Stimulated activated CD8-positive, alpha-beta memory T cell treated with anti-CD3 and anti-CD28 coated beads, Interleukin-7, amount 100 ng/mL, for 48 hours (primary cell): Measurements from ENCODE around the gene ACSBG1.
"Not testable (repeated sequence)": the region's sequence is repeated elsewhere in the genome, so short reads cannot be mapped to it uniquely, and the experiment has no call there.

Source experiments
- DNase-seq, 2 donors: peaks; one replicate each; pipeline ENCODE4 v3.0.0-alpha.2; 2020; ENCODE audit warnings: low read depth in 1 of 2; ENCODE audit errors: extremely low read depth in 1 of 2

ACSBG1 gene

DNA sequence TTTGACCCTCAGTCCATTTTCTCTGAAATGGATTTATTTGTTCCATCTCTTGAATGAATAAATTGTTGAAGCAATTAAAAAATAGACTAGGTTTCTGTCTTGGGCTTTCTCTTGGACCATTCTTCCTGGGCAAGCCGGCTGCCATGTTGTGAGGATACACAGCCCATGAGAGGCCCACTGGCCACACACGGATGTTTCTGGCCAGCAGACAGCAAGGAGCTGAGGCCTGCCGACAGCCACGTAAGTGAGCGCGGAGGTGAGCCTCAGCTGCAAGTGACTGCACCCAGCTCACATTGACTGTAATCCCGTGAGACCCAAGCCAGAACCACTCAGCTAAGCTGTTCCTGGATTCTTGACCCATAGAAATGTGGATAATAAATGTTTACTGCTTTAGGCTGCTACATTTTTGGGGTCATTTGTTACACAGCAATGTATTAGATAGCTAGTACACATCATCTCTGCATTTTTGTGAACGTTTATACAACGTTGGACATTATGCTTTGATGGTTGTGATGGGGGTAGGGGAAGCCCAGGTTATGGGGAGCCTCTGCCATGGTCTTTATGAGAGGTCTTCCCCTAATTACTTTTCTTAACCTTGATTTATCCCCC, 62.4 kb downstream of the ACSBG1 start:
- DNase-seq, result no peak

DNA sequence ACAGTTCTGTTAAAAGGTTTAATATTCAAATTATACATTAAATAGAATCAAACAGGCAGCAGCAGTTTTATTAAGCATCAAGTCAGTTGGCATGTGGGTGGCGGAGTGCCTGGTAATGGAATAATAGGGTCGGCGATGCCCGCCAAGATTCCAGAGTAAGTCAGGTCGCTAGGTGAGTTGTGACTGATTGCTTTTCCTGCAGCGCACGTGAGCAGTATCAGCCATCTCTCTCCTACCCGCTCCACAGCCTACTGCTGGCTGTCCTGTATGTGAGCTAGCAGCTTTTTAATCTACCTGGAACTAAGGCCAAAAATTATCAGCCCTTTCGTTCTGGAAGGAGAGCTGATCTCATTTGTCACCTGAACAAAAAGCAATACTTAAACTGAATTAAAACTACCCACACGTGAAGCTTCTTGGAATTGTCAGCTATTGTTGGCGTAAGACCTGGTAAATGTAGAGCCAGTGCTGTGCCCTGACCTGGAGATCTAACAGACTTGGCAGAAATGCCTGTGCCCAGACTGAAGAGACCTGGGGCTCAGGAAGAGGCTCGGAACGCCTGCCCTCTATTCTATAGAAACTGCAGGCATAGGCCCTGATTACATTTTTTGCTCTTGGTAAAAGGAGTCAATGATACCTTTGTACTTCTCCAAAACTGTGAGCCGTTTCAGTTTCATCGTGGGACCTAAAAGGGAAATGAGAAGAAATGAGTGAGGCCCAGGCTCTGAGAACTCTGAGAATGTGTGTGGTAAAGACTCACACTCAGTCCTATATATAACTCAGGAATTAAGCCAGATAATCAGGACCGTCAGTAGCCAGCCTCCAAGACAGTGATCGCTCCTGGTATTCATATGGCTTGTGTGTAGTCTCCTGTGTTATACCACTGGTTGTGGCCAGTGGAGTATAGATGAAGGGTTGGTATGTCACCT, 63.3 kb downstream of the ACSBG1 start:
- DNase-seq, result no peak

GRCh38 chr15:78168608-78169007, 65.8 kb downstream of the ACSBG1 start:
- DNase-seq, result no peak

GRCh38 chr15:78167227-78167888, 67.0 kb downstream of the ACSBG1 start:
- no peak for DNase-seq

DNA sequence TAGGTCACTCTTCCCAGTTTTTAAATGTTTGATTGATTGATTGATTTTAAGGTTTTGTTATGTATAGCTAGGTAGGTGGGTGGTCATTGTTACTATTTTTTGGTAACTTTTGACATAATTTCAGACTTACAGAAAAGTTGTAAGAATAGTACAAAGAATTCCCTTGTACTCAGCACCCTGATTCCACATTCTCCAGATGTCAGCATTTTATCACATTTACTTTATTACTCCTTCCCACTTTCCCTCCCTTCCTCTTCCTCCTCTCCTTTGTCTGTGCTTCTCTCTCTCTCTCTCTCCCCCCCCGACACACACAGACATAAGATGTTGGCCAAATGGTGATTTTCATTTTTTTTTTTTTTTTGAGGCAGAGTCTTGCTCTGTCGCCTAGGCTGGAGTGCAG, 70.4 kb downstream of the ACSBG1 start:
- DNase-seq, result no peak

DNA sequence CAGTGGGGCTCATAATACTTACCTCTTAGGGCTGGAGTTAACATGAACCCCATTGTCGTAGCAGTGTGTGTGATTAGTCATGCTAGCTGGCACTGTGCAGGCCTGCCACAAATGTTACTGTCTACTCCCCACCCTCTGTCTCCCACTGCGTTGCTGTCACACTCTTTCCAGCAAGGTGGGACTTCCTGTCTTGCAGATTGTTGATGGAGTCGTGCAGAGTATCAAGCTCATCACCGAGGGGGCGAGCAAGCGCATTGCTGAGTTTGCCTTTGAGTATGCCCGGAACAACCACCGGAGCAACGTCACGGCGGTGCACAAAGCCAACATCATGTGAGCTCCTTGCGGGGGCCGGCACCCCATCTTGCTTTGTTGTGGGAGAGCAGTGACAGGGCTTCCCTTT, 72.3 kb downstream of the ACSBG1 start:
- DNase-seq, result no peak

DNA sequence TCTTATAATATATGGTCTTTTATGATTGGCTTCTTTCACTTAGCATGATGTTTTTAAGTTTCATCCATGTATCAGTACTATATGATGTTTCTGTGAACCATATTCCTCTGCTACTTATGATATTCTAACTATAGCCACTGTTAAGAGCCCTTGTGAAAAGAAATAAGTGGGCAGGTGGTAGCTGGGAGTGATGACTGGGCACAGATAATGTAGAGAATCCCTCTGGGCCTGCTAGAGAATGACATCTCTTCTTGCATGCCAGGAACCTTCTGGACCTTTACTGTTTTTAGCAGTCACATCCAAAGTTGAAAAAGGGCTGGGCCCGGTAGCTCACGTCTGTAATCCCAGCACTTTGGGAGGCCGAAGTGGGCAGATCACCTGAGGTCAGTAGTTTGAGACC, 75.0 kb downstream of the ACSBG1 start:
- no peak for DNase-seq

GRCh38 chr15:78157203-78157602, 77.2 kb downstream of the ACSBG1 start:
- DNase-seq, result no peak

- DNase-seq, result no peak
These were observed 77.7 kb downstream of the ACSBG1 start for GRCh38 chr15:78156653-78157052.

DNA sequence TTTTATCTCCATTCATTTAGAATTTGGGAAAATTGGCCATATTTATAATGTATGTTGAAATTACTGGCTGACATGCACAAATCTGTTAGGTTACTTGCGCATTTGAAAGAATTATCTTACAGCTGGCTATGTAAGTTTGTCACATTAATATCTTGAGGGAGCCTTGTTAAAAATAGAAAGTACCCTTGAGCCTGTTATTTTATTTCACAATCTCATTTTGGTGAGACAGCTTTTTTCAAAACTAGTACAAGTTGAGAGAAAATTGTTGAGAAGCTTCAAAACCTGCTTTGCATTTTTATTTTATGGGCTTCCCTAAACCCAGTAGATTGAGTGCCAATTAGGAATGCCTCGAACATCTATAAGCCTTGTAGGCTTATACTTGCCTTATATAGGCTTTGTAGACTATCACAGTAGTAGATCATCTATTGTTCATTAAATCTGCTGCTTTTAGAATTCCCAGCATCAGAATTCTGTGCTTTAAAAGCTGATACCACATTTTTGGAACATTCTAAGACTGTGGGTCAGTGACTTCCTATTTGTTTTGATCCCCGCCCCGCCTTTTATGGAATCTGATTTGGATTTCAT, 78.9 kb downstream of the ACSBG1 start:
- no peak for DNase-seq

- DNase-seq, result no peak
These were observed 79.4 kb downstream of the ACSBG1 start for GRCh38 chr15:78154955-78155354.

- not testable (repeated sequence) for DNase-seq
These were observed 83.3 kb downstream of the ACSBG1 start for GRCh38 chr15:78151075-78151474.

- no peak for DNase-seq
These were observed 84.3 kb downstream of the ACSBG1 start for GRCh38 chr15:78149805-78150751.

- DNase-seq, result peak; percentile 98 to 99
These were observed 85.1 kb downstream of the ACSBG1 start, which contains the start of gene IDH3A for GRCh38 chr15:78149068-78149804. Gene IDH3A (plus strand): TSS chr15:78149362. CDS start chr15:78149404, 42 bp downstream.

- DNase-seq, result no peak
These were observed 85.8 kb downstream of the ACSBG1 start for GRCh38 chr15:78148392-78149067.

DNA sequence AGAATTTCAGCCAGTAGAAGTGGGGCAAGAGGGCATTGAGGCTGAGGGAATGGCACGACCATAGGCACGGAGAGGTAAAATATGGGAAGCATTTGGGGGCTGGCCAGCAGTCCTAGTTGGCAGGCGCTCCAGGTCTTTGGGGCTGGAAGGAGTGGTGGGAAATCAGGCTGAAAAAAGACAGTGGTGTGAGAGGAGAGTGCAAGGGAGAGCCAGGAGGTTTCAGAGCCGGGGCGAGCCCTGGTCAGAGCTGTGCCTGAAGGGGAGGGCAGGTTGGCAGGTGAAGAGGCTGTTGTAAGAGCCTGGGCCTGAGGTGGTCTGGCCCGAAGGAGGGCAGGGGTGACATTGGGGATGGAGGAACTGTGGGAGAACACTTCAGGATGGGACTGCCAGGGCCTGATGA, 86.8 kb downstream of the ACSBG1 start:
- no peak for DNase-seq

GRCh38 chr15:78146425-78147154, 87.8 kb downstream of the ACSBG1 start:
- no peak for DNase-seq

DNA sequence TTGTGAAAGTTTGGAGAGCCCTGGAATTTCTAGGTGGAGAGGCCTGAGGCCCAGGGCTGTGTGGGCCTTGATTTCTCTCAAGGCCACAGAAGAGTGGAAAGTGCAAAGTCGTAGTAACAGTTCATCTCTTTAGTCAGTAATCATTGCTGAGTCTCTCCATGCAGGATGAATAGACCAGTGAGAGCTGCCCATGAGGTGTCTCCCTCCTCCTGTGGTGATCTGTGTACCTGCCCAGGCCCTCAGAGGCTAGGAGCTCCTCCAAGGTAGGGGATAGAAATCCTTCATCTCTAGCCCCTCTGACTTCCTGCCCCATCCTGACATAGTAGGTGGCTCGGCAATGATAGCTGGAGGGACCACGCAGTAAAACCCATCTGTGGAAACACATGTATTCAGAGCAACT, 92.0 kb downstream of the ACSBG1 start:
- no peak for DNase-seq
